ENCODE measurements around the gene USP44. TPM values are rescaled to one million over a fixed set of nuclear protein-coding genes. Genes with fewer than 3 reads are reported as not detected.

USP44 gene
- total and polyA plus RNA-seq, 2 experiments from 2014 or later = 235 to 248 TPM

DNA sequence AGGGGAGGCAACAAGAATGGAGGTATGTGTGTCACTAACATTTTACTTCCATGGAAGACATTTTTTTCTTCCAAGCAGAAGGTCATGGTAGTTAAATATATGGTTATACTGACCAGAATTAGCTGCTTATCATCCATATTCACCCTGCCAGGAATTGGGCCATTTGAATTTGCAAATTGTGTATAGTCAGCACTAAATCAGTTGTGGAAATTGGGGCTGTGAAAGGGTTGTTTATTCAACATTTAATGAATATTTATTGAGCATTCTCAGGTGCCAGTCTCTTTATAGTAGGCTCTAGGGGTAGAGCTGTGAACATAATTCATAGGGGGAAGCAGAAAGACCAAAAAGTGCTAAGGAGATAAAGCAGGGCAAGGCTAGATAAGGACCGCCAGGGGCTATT, 39.3 kb downstream of the USP44 start (continued):
- TF ChIP-seq, protein P1, sequence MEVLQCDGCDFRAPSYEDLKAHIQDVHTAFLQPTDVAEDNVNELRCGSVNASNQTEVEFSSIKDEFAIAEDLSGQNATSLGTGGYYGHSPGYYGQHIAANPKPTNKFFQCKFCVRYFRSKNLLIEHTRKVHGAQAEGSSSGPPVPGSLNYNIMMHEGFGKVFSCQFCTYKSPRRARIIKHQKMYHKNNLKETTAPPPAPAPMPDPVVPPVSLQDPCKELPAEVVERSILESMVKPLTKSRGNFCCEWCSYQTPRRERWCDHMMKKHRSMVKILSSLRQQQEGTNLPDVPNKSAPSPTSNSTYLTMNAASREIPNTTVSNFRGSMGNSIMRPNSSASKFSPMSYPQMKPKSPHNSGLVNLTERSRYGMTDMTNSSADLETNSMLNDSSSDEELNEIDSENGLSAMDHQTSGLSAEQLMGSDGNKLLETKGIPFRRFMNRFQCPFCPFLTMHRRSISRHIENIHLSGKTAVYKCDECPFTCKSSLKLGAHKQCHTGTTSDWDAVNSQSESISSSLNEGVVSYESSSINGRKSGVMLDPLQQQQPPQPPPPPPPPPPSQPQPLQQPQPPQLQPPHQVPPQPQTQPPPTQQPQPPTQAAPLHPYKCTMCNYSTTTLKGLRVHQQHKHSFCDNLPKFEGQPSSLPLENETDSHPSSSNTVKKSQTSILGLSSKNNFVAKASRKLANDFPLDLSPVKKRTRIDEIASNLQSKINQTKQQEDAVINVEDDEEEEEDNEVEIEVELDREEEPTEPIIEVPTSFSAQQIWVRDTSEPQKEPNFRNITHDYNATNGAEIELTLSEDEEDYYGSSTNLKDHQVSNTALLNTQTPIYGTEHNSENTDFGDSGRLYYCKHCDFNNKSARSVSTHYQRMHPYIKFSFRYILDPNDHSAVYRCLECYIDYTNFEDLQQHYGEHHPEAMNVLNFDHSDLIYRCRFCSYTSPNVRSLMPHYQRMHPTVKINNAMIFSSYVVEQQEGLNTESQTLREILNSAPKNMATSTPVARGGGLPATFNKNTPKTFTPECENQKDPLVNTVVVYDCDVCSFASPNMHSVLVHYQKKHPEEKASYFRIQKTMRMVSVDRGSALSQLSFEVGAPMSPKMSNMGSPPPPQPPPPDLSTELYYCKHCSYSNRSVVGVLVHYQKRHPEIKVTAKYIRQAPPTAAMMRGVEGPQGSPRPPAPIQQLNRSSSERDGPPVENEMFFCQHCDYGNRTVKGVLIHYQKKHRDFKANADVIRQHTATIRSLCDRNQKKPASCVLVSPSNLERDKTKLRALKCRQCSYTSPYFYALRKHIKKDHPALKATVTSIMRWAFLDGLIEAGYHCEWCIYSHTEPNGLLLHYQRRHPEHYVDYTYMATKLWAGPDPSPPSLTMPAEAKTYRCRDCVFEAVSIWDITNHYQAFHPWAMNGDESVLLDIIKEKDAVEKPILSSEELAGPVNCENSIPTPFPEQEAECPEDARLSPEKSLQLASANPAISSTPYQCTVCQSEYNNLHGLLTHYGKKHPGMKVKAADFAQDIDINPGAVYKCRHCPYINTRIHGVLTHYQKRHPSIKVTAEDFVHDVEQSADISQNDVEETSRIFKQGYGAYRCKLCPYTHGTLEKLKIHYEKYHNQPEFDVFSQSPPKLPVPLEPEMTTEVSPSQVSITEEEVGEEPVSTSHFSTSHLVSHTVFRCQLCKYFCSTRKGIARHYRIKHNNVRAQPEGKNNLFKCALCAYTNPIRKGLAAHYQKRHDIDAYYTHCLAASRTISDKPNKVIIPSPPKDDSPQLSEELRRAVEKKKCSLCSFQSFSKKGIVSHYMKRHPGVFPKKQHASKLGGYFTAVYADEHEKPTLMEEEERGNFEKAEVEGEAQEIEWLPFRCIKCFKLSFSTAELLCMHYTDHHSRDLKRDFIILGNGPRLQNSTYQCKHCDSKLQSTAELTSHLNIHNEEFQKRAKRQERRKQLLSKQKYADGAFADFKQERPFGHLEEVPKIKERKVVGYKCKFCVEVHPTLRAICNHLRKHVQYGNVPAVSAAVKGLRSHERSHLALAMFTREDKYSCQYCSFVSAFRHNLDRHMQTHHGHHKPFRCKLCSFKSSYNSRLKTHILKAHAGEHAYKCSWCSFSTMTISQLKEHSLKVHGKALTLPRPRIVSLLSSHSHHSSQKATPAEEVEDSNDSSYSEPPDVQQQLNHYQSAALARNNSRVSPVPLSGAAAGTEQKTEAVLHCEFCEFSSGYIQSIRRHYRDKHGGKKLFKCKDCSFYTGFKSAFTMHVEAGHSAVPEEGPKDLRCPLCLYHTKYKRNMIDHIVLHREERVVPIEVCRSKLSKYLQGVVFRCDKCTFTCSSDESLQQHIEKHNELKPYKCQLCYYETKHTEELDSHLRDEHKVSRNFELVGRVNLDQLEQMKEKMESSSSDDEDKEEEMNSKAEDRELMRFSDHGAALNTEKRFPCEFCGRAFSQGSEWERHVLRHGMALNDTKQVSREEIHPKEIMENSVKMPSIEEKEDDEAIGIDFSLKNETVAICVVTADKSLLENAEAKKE (CRISPR knock-in tag; IDR thresholded peaks at IDR 0.05) = no peak
- no peak for TF ChIP-seq ZNF331 (CRISPR knock-in tag; IDR thresholded peaks at IDR 0.05; ENCODE audit: low read depth)
- TF ChIP-seq EZH2 (IDR thresholded peaks at IDR 0.05; ENCODE audit: low read depth, unreplicated experiment) = no peak
- TF ChIP-seq, protein P2, sequence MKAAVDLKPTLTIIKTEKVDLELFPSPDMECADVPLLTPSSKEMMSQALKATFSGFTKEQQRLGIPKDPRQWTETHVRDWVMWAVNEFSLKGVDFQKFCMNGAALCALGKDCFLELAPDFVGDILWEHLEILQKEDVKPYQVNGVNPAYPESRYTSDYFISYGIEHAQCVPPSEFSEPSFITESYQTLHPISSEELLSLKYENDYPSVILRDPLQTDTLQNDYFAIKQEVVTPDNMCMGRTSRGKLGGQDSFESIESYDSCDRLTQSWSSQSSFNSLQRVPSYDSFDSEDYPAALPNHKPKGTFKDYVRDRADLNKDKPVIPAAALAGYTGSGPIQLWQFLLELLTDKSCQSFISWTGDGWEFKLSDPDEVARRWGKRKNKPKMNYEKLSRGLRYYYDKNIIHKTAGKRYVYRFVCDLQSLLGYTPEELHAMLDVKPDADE (IDR thresholded peaks at IDR 0.05) = no peak
- no peak for TF ChIP-seq CREB1 (CRISPR knock-in tag; IDR thresholded peaks at IDR 0.05; ENCODE audit: low read depth)
- TF ChIP-seq POLR2AphosphoS5 (IDR thresholded peaks at IDR 0.05; ENCODE audit: low read depth) = no peak

DNA sequence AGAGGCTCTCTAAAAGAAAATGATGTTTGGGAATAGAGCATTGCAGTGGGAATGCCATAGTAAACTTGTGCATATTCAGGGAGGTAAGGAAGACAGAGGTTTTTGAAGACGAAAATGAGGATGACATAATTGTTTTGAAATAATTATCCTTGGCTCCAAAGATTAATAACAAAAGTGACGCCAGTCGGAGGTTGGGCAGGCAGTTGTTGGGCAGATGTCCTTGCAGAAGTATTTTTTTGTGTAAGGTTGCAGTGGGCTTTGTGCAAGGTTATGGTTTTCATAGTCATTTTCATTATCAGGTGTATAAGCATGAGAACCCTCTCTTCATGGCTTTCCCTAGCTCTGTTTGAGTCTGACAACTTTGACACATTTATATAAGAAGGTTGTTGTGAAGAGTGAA, 42.0 kb downstream of the USP44 start:
- H3K36me3 ChIP-seq (ENCODE audit: insufficient read depth) = peaks cover 42% of the 10 kb centered on the region; the same call in 1 of the 2 replicates
- H3K36me3 Mint-ChIP-seq (ENCODE audit: low read depth) = peaks cover 83% of the 10 kb centered on the region
- H3K27ac ChIP-seq (ENCODE audit: low read depth) = no peak overlapping the region; the same call in 1 of the 2 replicates
- H3K9me2 ChIP-seq (ENCODE audit: insufficient read depth) = no peaks in the 10 kb centered on the region
- H3K4me3 ChIP-seq = no peak overlapping the region
- TF ChIP-seq EZH2 (IDR thresholded peaks at IDR 0.05; ENCODE audit: low read depth, unreplicated experiment) (no peak), STAT1 (IDR thresholded peaks at IDR 0.05; ENCODE audit: unreplicated experiment) (no peak), NANOG (IDR thresholded peaks at IDR 0.05; ENCODE audit: borderline replicate concordance) (no peak), POLR2AphosphoS5 (IDR thresholded peaks at IDR 0.05; ENCODE audit: low read depth) (no peak), ZNF114 (CRISPR knock-in tag; IDR thresholded peaks at IDR 0.05) (no peak), ZNF331 (CRISPR knock-in tag; IDR thresholded peaks at IDR 0.05; ENCODE audit: low read depth) (no peak), EZH2phosphoT487 (IDR thresholded peaks at IDR 0.05; ENCODE audit: unreplicated experiment) (no peak)
- TF ChIP-seq, protein P3, sequence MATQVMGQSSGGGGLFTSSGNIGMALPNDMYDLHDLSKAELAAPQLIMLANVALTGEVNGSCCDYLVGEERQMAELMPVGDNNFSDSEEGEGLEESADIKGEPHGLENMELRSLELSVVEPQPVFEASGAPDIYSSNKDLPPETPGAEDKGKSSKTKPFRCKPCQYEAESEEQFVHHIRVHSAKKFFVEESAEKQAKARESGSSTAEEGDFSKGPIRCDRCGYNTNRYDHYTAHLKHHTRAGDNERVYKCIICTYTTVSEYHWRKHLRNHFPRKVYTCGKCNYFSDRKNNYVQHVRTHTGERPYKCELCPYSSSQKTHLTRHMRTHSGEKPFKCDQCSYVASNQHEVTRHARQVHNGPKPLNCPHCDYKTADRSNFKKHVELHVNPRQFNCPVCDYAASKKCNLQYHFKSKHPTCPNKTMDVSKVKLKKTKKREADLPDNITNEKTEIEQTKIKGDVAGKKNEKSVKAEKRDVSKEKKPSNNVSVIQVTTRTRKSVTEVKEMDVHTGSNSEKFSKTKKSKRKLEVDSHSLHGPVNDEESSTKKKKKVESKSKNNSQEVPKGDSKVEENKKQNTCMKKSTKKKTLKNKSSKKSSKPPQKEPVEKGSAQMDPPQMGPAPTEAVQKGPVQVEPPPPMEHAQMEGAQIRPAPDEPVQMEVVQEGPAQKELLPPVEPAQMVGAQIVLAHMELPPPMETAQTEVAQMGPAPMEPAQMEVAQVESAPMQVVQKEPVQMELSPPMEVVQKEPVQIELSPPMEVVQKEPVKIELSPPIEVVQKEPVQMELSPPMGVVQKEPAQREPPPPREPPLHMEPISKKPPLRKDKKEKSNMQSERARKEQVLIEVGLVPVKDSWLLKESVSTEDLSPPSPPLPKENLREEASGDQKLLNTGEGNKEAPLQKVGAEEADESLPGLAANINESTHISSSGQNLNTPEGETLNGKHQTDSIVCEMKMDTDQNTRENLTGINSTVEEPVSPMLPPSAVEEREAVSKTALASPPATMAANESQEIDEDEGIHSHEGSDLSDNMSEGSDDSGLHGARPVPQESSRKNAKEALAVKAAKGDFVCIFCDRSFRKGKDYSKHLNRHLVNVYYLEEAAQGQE (IDR thresholded peaks at IDR 0.05; ENCODE audit: unreplicated experiment) = no peak
- TF ChIP-seq, protein P4, sequence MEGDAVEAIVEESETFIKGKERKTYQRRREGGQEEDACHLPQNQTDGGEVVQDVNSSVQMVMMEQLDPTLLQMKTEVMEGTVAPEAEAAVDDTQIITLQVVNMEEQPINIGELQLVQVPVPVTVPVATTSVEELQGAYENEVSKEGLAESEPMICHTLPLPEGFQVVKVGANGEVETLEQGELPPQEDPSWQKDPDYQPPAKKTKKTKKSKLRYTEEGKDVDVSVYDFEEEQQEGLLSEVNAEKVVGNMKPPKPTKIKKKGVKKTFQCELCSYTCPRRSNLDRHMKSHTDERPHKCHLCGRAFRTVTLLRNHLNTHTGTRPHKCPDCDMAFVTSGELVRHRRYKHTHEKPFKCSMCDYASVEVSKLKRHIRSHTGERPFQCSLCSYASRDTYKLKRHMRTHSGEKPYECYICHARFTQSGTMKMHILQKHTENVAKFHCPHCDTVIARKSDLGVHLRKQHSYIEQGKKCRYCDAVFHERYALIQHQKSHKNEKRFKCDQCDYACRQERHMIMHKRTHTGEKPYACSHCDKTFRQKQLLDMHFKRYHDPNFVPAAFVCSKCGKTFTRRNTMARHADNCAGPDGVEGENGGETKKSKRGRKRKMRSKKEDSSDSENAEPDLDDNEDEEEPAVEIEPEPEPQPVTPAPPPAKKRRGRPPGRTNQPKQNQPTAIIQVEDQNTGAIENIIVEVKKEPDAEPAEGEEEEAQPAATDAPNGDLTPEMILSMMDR (conservative IDR thresholded peaks at IDR 0.05; ENCODE audit: low read depth in 2 of 2) = no peak
- no peak overlapping the region for H2AFZ ChIP-seq
- ATAC-seq = no peak
- peaks cover 18% of the 10 kb centered on the region; the same call in 1 of the 2 replicates for H3K79me2 ChIP-seq (replicated peaks; ENCODE audit: insufficient read depth)
- H3K4me2 ChIP-seq = no peak overlapping the region
- H3K27me3 Mint-ChIP-seq (ENCODE audit: insufficient read depth, low read depth, poor library complexity) = peaks cover 2% of the 10 kb centered on the region
- no peak for DNase-seq (ENCODE audit: low spot score)
- H3K4me1 Mint-ChIP-seq = peaks cover 6% of the 10 kb centered on the region; the same call in 1 of the 3 replicates
- no peak overlapping the region; the same call in 1 of the 2 replicates for H3K27ac Mint-ChIP-seq
- no peaks in the 10 kb centered on the region for H3K27me3 ChIP-seq (ENCODE audit: insufficient read depth)
- no peaks in the 10 kb centered on the region for H3K4me1 ChIP-seq (ENCODE audit: insufficient read depth)
- H4K20me1 ChIP-seq (replicated peaks; ENCODE audit: insufficient read depth) = peaks cover 32% of the 10 kb centered on the region
- H3F3A ChIP-seq (replicated peaks; ENCODE audit: low read depth) = peaks cover 12% of the 10 kb centered on the region
- no peak overlapping the region for H3K4me3 Mint-ChIP-seq
- no peaks in the 10 kb centered on the region for H3K9me3 Mint-ChIP-seq

Data from GM23338 (cell line).